Body of pancreas (tissue), 4 donors: Measurements from ENCODE around the gene RPL7L1. TPM values are rescaled to one million over a fixed set of nuclear protein-coding genes. Genes with fewer than 3 reads are reported as not detected.
"Not testable (repeated sequence)": the region's sequence is repeated elsewhere in the genome, so short reads cannot be mapped to it uniquely, and the experiment has no call there.

ENCODE experiments used
- ATAC-seq: fragments of 150-250 bp; one replicate; pipeline ENCODE4 v1.9.1; 2016
- DNase-seq, 4 donors: peaks; one replicate each; pipeline ENCODE4 v3.0.0-alpha.2; 2019
- H3K27ac ChIP-seq, 4 donors: fragments of 200-600 bp; sonication (generic); 1 replicate in 3 of 4; 2 replicates in 1 of 4; pipeline versions ENCODE4 v1.5.1 to v1.6.1; 2016 to 2019; ENCODE audit warnings: mild to moderate bottlenecking in 1 of 4, mixed read lengths in 1 of 4, moderate library complexity in 1 of 4
- H3K27me3 ChIP-seq, 2 donors: fragments of 200-600 bp; sonication (generic); one replicate each; pipeline ENCODE4 v1.6.0; 2016; ENCODE audit warnings: mild to moderate bottlenecking in 1 of 2
- H3K36me3 ChIP-seq, 2 donors: fragments of 200-600 bp; sonication (generic); replicated peaks in 1 of 2; 2 replicates each; pipeline ENCODE4 v1.5.1; 2016; ENCODE audit warnings: low read depth in 2 of 2; ENCODE audit not compliant: insufficient read depth in 1 of 2
- H3K4me1 ChIP-seq: fragments of 200-600 bp; sonication (generic); one replicate; pipeline ENCODE4 v1.6.0; 2016
- H3K4me3 ChIP-seq, 2 donors: fragments of 200-600 bp; sonication (generic); 1 replicate in 1 of 2; 2 replicates in 1 of 2; pipeline ENCODE4 v1.5.1; 2016 to 2019
- H3K9me3 ChIP-seq, 3 donors: fragments of 200-600 bp; sonication (generic); 1 replicate in 2 of 3; 2 replicates in 1 of 3; pipeline ENCODE4 v1.5.1; 2016
- POLR2A ChIP-seq, 3 donors: fragments of 450-650 bp; IDR thresholded peaks; one replicate each; pipeline ENCODE4 v1.6.1; 2016; ENCODE audit warnings: antibody characterized with exemption in 3 of 3, mild to moderate bottlenecking in 2 of 3
- WGBS, 2 donors: methylation state at CpG; one replicate each; pipeline ENCODE4 v1.1.5; 2017; 5-methylcytosine and 5-hydroxymethylcytosine counted together
- intact Hi-C: fragments of 100-400 bp; cut with DNase I; formaldehyde crosslinking; loops from one replicate; pipeline ENCODE4 v1.15.1; 2023
- total RNA-seq, 2 donors: library from RNA; depleted of rRNA; stranded (reverse); fragments of >200 nt; gene quantifications; one replicate each; pipeline ENCODE4 v1.1.0, GENCODE V29; 2016
- TF ChIP-seq, protein P1 (sequence below), 7 experiments: fragments of 450-650 bp in 4 of 7; fragments of 200-600 bp in 3 of 7; sonication (generic) in 3 of 7; IDR thresholded peaks; one replicate each; pipeline ENCODE4 v1.5.1; 2016 to 2019; ENCODE audit warnings: antibody characterized with exemption in 7 of 7

Gene RPL7L1
- total RNA-seq, 2 donors from 2014 or later: 42.2 to 56.3 TPM

DNA sequence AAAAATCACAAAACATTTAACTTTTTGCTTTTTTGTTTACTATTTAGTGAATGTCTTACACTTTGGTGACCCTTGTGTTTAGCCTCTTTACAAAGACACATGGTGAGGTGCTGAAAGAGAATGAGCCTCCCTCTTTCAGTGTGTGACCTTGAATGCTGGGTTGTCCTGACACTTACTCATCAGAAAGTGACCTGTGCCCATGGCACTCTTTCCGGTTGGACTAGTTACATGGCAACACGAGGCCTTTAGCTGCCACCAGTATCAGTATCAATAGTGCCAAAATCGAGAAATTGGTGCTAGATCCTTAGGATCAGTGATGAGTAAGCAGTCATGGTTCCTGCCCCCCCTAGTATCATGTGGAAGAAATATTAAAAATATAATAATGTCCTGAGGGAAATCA, 1.7 kb upstream of the RPL7L1 start:
- TF ChIP-seq, protein P1, sequence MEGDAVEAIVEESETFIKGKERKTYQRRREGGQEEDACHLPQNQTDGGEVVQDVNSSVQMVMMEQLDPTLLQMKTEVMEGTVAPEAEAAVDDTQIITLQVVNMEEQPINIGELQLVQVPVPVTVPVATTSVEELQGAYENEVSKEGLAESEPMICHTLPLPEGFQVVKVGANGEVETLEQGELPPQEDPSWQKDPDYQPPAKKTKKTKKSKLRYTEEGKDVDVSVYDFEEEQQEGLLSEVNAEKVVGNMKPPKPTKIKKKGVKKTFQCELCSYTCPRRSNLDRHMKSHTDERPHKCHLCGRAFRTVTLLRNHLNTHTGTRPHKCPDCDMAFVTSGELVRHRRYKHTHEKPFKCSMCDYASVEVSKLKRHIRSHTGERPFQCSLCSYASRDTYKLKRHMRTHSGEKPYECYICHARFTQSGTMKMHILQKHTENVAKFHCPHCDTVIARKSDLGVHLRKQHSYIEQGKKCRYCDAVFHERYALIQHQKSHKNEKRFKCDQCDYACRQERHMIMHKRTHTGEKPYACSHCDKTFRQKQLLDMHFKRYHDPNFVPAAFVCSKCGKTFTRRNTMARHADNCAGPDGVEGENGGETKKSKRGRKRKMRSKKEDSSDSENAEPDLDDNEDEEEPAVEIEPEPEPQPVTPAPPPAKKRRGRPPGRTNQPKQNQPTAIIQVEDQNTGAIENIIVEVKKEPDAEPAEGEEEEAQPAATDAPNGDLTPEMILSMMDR (IDR thresholded peaks at IDR 0.05): no peak
- TF ChIP-seq POLR2A (IDR thresholded peaks at IDR 0.05): no peak
- DNase-seq: no peak
- H3K4me1 ChIP-seq: peaks cover 32% of the 10 kb centered on the region
- no peak overlapping the region for H3K4me3 ChIP-seq
- H3K9me3 ChIP-seq: no peaks in the 10 kb centered on the region
- no peaks in the 10 kb centered on the region for H3K27me3 ChIP-seq
- H3K27ac ChIP-seq: peak overlapping the region in 1 of 4 donors; percentile 18
- H3K36me3 ChIP-seq: no peaks in the 10 kb centered on the region
- intact Hi-C loops: loop anchor here (5.0 kb wide), 1 partner anchor 215 kb away; no protein-coding TSS in a partner anchor
- no peak for ATAC-seq
- 21 to 29% methylated on average over 3 of the region's 3 CpGs for WGBS, 2 donors

DNA sequence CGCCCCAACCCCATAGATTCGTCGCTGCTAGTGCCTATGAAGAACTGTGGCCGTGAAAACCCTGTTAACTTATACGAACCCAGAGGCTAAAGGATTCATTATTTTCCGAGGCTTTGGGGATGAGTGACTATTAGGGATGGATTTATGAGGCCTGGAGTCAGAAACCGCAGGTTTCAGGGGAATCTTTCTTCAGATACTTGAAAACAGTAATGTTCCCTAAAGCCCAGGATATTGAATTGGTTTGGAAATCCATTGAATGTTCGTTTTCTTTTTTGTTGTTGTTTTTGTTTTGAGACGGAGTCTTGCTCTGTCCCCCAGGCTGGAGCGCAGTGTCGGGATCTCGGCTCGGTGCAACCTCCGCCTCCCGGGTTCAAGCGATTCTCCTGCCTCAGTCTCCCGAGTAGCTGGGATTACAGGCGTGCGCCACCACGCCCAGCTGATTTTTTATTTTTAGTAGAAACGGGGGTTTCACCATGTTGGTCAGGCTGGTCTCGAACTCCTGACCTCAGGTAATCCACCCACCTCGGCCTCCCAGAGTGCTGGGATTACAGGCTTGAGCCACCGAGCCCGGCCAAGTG, 913 bp downstream of the RPL7L1 start:
- 8 to 11% methylated on average over 25 of the region's 25 CpGs for WGBS, 2 donors
- H3K27me3 ChIP-seq, DNase-seq, intact Hi-C loops, H3K9me3 ChIP-seq, ATAC-seq: not testable (repeated sequence)
- Histone ChIP-seq H3K4me3 (peak overlapping the region; percentile 85 to 94), H3K36me3 (peaks cover 16 to 18% of the 10 kb centered on the region in 2 donors), H3K4me1 (peaks cover 32% of the 10 kb centered on the region), H3K27ac (peak overlapping the region; percentile 76 to 95 (median 84))

DNA sequence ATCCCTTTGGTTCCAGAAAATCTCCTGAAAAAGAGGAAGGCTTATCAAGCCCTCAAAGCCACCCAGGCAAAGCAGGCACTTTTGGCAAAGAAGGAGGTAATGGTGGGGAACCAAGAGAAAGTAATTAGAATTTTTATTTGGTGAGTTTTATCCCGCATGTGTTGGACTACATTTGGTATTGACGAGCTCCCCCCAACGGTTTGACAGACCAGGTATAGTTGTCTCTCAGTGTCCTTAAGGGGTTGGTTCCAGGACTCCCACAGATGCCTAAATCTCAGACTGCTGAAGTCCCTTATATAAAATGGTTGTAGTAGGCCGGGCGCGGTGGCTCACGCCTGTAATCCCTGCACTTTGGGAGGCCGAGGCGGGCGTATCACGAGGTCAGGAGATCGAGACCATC, 1.5 kb downstream of the RPL7L1 start:
- H3K4me1 ChIP-seq: peaks cover 32% of the 10 kb centered on the region
- WGBS, 2 donors: 74 to 81% methylated on average over 12 of the region's 12 CpGs
- H3K27me3 ChIP-seq, H3K9me3 ChIP-seq, intact Hi-C loops, DNase-seq, ATAC-seq: not testable (repeated sequence)
- peak overlapping the region in 3 of 4 donors; percentile 77 to 95 (median 91) for H3K27ac ChIP-seq
- H3K4me3 ChIP-seq: peak overlapping the region; percentile 85 to 94
- peaks cover 16 to 24% of the 10 kb centered on the region in 2 donors for H3K36me3 ChIP-seq

DNA sequence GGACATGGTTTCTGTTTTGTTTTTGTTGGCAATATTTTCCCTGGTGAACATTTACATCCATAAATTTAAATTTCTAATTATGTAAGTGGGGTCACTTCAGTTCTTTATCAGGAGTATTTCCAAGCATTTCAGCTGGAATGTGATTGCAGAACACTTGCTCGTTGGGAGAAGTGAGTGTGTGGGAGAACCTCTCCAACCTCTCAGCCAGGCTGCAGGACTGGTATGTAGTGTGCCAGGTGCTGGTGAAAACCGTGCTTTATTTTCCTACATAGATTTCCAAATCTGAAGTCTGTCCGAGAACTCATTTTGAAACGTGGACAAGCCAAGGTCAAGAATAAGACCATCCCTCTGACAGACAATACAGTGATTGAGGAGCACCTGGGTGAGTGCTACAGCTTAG, 6.3 kb downstream of the RPL7L1 start:
- H3K27me3 ChIP-seq: no peaks in the 10 kb centered on the region
- no peak for DNase-seq
- ATAC-seq: no peak
- TF ChIP-seq, protein P1 (IDR thresholded peaks at IDR 0.05): no peak
- no peak for TF ChIP-seq POLR2A (IDR thresholded peaks at IDR 0.05)
- peaks cover 19% of the 10 kb centered on the region for H3K4me1 ChIP-seq
- no peaks in the 10 kb centered on the region for H3K9me3 ChIP-seq
- H3K4me3 ChIP-seq: no peak overlapping the region
- intact Hi-C loops: no loop called here
- 54 to 66% methylated on average over 4 of the region's 4 CpGs for WGBS, 2 donors
- H3K36me3 ChIP-seq: peaks cover 16 to 29% of the 10 kb centered on the region in 2 donors
- H3K27ac ChIP-seq: no peak overlapping the region

DNA sequence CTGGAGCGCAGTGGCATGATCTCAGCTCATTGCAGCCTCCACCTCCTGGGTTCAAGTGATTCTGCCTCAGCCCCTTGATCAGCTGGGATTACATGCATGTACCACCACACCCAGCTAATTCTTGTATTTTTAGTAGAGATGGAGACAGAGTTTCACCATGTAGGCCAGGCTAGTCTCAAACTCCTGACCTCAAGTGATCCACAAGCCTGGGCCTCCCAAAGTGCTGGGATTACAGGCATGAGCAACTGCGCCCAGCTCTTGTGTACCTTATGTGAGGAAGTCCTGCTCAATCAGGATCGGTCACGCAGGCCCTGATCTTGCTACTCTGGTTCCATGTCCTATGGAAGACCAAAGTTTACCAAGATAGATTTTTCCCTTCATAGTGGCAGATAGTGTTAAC, 8.8 kb downstream of the RPL7L1 start:
- H3K4me3 ChIP-seq, H3K4me1 ChIP-seq, DNase-seq, H3K27ac ChIP-seq, intact Hi-C loops, H3K27me3 ChIP-seq, H3K9me3 ChIP-seq, ATAC-seq: not testable (repeated sequence)
- 75 to 83% methylated on average over 3 to 4 of the region's 4 CpGs for WGBS, 2 donors
- peaks cover 16 to 28% of the 10 kb centered on the region in 2 donors for H3K36me3 ChIP-seq

DNA sequence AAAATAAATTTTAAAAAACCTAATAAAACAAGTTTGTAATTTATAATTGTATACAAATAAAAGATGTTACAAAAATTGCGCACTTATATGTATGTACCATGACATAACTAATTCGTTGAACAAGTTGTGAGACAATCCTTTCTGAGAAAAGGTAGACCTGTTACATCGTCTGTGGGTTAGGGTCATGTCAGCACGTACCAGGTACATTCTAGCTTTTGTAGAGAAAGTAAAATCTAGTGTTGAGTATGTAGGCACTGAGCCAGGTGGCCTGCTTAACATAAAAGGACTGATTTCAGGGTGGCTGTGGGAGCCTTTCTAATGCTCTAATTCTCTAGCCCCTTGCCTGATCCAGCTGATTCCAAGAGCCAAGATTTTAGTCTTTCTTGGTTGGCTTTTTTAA, 10.4 kb downstream of the RPL7L1 start:
- intact Hi-C loops: no loop called here
- Histone ChIP-seq H3K4me1 (peaks cover 10% of the 10 kb centered on the region), H3K4me3 (no peak overlapping the region), H3K27ac (peak overlapping the region in 3 of 4 donors; percentile 81 to 95 (median 95)), H3K36me3 (peaks cover 2 to 13% of the 10 kb centered on the region in 2 donors), H3K27me3 (no peaks in the 10 kb centered on the region), H3K9me3 (no peaks in the 10 kb centered on the region)
- WGBS, 2 donors: 34 to 41% methylated on average over 4 of the region's 4 CpGs
- DNase-seq (no peak), ATAC-seq (no peak)
- no peak for TF ChIP-seq POLR2A (IDR thresholded peaks at IDR 0.05)
- TF ChIP-seq, protein P1 (IDR thresholded peaks at IDR 0.05): no peak
